Transverse colon (tissue), 4 donors: ENCODE measurements around the gene INPP5B. TPM values are rescaled to one million over a fixed set of nuclear protein-coding genes. Genes with fewer than 3 reads are reported as not detected.
"Not testable (repeated sequence)": the region's sequence is repeated elsewhere in the genome, so short reads cannot be mapped to it uniquely, and the experiment has no call there.

Source experiments
- DNase-seq: peaks from one replicate; pipeline ENCODE4 v3.0.0-alpha.2; 2019
- H3K27ac ChIP-seq, 4 donors: fragments of 200-600 bp; sonication (generic); 2 replicates each; pipeline ENCODE4 v1.5.1; 2016 to 2018; ENCODE audit warnings: inconsistent platforms in 4 of 4
- H3K27me3 ChIP-seq: fragments of 200-600 bp; sonication (generic); 2 replicates; pipeline ENCODE4 v1.5.1; 2017; ENCODE audit warnings: inconsistent platforms
- H3K36me3 ChIP-seq, 4 donors: fragments of 200-600 bp; sonication (generic); 2 replicates each; pipeline ENCODE4 v1.5.1; 2017 to 2019; ENCODE audit warnings: inconsistent platforms in 4 of 4
- H3K4me1 ChIP-seq, 4 donors: fragments of 200-600 bp; sonication (generic); 2 replicates each; pipeline ENCODE4 v1.5.1; 2017 to 2020; ENCODE audit warnings: inconsistent platforms in 4 of 4
- H3K4me3 ChIP-seq, 4 donors: fragments of 200-600 bp; sonication (generic); 1 replicate in 1 of 4; 2 replicates in 3 of 4; pipeline versions ENCODE4 v1.5.1 to v1.6.1; 2017 to 2019; ENCODE audit warnings: inconsistent platforms in 4 of 4
- H3K9me3 ChIP-seq, 2 donors: fragments of 200-600 bp; sonication (generic); 2 replicates each; pipeline ENCODE4 v1.5.1; 2017 to 2019; ENCODE audit warnings: inconsistent platforms in 2 of 2
- EP300 ChIP-seq: sonication (generic); formaldehyde crosslinking; IDR thresholded peaks from one replicate; pipeline ENCODE4 v1.6.1; 2017; ENCODE audit warnings: antibody characterized with exemption, low read depth
- POLR2A ChIP-seq: fragments of 450-650 bp; IDR thresholded peaks from one replicate; pipeline ENCODE4 v1.6.1; 2016; ENCODE audit warnings: antibody characterized with exemption, mild to moderate bottlenecking, moderate library complexity
- POLR2AphosphoS5 ChIP-seq, 3 donors: sonication (generic); formaldehyde crosslinking; IDR thresholded peaks; one replicate each; pipeline ENCODE4 v1.6.1; 2016; ENCODE audit warnings: antibody characterized with exemption in 3 of 3
- WGBS, 2 donors: methylation state at CpG; one replicate each; pipeline ENCODE4 v1.1.5; 2018; ENCODE audit warnings: low coverage in 1 of 2; 5-methylcytosine and 5-hydroxymethylcytosine counted together
- in situ Hi-C, 4 donors: fragments of 200-750 bp; cut with MboI; loops; one replicate each; pipeline versions ENCODE4 v1.15.0 to v1.15.1; 2017; ENCODE audit warnings: low sequenced_read_pairs in 3 of 4, low pct_ligation_motif_present in 1 of 4, low pct_unique_long_range_greater_than_20kb in 1 of 4
- intact Hi-C: fragments of 100-400 bp; cut with DNase I; formaldehyde crosslinking; loops from one replicate; pipeline ENCODE4 v1.15.1; 2023; ENCODE audit warnings: low total_unique reads
- total RNA-seq, 4 donors: library from RNA; depleted of rRNA; stranded (reverse); fragments of >200 nt; gene quantifications; one replicate each; pipeline ENCODE4 v1.1.0, GENCODE V29; 2016
- TF ChIP-seq, protein P1 (sequence below), 5 experiments: fragments of 200-600 bp in 3 of 5; fragments of 450-650 bp in 2 of 5; sonication (generic) in 3 of 5; IDR thresholded peaks; 1 replicate in 2 of 5; 2 replicates in 3 of 5; pipeline ENCODE4 v1.5.1; 2016 to 2017; ENCODE audit warnings: antibody characterized with exemption in 5 of 5, inconsistent platforms in 3 of 5, mild to moderate bottlenecking in 2 of 5, moderate library complexity in 1 of 5

Gene INPP5B
- total RNA-seq, 4 donors from 2014 or later: 32.6 to 43.6 (median 39.1) TPM

DNA sequence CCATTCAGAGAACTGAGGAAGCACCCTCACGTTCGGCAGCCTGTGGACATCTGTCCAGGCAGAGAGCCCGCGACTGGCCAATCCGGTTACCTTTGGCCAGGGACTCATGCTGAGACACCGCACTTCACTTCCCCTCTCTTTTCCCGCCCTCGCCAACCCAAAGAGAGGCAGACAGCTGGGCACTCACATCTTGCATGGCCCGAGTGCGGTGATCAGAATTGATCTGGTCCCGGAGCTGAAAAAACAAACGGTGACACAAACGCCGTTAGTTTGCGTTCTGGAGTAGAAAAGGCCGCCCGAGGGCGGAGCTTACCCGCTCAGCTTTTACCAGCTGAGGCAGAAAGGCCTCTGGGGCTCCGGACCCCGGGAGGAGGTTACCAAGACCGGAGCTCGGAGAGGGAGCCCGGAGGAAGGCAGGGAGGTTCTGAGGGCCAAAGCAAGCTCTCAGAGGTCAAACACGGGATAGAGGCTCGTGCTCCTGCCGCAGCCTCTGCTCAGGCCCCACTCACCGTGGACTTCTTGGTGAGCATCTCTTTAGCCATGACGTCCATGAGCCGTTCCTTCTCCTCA is 42.6 kb upstream of the INPP5B start:
- DNase-seq: peak; percentile 31
- in situ Hi-C loops: no loop called here
- Histone ChIP-seq H3K9me3 (no peaks in the 10 kb centered on the region), H3K36me3 (peaks cover 0 to 29% (median 15%) of the 10 kb centered on the region in 4 donors), H3K27me3 (no peaks in the 10 kb centered on the region), H3K27ac (peak overlapping the region; percentile 79 to 91 (median 83)), H3K4me3 (peak overlapping the region; percentile 80 to 91 (median 88)), H3K4me1 (peaks cover 9 to 23% (median 14%) of the 10 kb centered on the region in 4 donors)
- WGBS, 2 donors: 1% methylated on average over 30 of the region's 30 CpGs; no CpG with 5 or more reads in 1 of the 2 donors
- intact Hi-C loops: no loop called here
- no peak for TF ChIP-seq POLR2AphosphoS5 (IDR thresholded peaks at IDR 0.05)
- no peak for TF ChIP-seq EP300
- no peak for TF ChIP-seq POLR2A

GRCh38 chr1:37987679-37988078 is 40.8 kb upstream of the INPP5B start:
- WGBS, 2 donors: 29 to 50% methylated on average over 1 of the region's 1 CpG
- no peak for DNase-seq
- H3K4me3 ChIP-seq: no peak overlapping the region
- no peak for TF ChIP-seq POLR2A
- TF ChIP-seq EP300: no peak
- TF ChIP-seq, protein P1, sequence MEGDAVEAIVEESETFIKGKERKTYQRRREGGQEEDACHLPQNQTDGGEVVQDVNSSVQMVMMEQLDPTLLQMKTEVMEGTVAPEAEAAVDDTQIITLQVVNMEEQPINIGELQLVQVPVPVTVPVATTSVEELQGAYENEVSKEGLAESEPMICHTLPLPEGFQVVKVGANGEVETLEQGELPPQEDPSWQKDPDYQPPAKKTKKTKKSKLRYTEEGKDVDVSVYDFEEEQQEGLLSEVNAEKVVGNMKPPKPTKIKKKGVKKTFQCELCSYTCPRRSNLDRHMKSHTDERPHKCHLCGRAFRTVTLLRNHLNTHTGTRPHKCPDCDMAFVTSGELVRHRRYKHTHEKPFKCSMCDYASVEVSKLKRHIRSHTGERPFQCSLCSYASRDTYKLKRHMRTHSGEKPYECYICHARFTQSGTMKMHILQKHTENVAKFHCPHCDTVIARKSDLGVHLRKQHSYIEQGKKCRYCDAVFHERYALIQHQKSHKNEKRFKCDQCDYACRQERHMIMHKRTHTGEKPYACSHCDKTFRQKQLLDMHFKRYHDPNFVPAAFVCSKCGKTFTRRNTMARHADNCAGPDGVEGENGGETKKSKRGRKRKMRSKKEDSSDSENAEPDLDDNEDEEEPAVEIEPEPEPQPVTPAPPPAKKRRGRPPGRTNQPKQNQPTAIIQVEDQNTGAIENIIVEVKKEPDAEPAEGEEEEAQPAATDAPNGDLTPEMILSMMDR (IDR thresholded peaks at IDR 0.05): no peak
- TF ChIP-seq POLR2AphosphoS5 (IDR thresholded peaks at IDR 0.05): no peak
- peaks cover 9 to 23% (median 14%) of the 10 kb centered on the region in 4 donors for H3K4me1 ChIP-seq
- no peaks in the 10 kb centered on the region for H3K9me3 ChIP-seq
- no peaks in the 10 kb centered on the region for H3K27me3 ChIP-seq
- intact Hi-C loops (no loop called here), in situ Hi-C loops (no loop called here)
- H3K36me3 ChIP-seq: peaks cover 0 to 45% (median 21%) of the 10 kb centered on the region in 4 donors
- H3K27ac ChIP-seq: no peak overlapping the region

DNA sequence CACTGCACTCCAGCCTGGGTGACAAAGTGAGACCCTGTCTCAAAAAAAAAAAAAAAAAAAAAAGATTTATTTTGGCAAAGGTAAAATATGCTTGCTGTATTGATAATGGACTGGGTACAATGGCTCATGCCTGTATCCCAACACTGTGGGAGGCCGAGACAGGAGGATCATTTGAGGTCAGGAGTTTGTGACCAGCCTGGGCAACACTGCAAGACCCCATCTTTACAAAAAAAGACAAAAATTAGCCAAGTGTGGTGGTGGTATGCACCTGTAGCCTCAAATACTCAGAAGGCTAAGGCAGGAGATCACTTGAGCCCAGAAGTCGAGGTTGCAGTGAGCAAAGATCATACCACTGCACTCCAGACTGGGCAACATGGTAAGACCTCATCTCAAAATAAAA is 36.7 kb upstream of the INPP5B start:
- H3K4me1 ChIP-seq: peaks cover under 1 to 10% (median 4%) of the 10 kb centered on the region in 4 donors
- no peaks in the 10 kb centered on the region for H3K27me3 ChIP-seq
- H3K4me3 ChIP-seq: no peak overlapping the region
- no peak for DNase-seq
- in situ Hi-C loops (no loop called here), intact Hi-C loops (no loop called here)
- H3K36me3 ChIP-seq: peaks cover 0 to 85% (median 39%) of the 10 kb centered on the region in 4 donors
- TF ChIP-seq, protein P1 (IDR thresholded peaks at IDR 0.05): no peak
- TF ChIP-seq EP300 (no peak), POLR2A (no peak), POLR2AphosphoS5 (IDR thresholded peaks at IDR 0.05) (no peak)
- H3K9me3 ChIP-seq: no peaks in the 10 kb centered on the region
- WGBS, 2 donors: 98 to 100% methylated on average over 2 of the region's 2 CpGs
- H3K27ac ChIP-seq: no peak overlapping the region

DNA sequence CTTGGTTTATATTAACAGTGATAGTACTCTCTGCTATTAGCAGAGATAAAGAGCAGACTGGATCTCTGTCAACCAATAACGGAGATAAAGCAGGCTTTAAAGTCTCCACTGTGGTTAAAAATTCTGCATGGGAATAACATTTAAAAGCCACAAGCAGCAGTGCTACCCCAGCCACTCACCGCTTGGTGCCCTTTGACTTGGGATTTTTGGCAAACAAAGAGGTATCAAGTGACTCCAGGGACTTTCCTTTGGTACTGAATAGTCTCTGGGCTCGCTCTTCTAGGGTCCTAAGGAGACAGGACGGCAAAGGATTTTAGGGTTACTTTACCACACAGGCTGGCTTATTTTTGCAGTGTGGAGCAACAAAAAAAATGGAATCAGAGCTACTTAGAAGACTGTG is 31.7 kb upstream of the INPP5B start:
- no peaks in the 10 kb centered on the region for H3K27me3 ChIP-seq
- in situ Hi-C loops: no loop called here
- DNase-seq: no peak
- WGBS, 2 donors: 92 to 96% methylated on average over 4 of the region's 4 CpGs
- no peak for TF ChIP-seq POLR2A
- no peak for TF ChIP-seq EP300
- H3K36me3 ChIP-seq: peaks cover 0 to 84% (median 38%) of the 10 kb centered on the region in 4 donors
- H3K4me3 ChIP-seq: no peak overlapping the region
- intact Hi-C loops: no loop called here
- no peaks in the 10 kb centered on the region for H3K9me3 ChIP-seq
- no peak overlapping the region for H3K27ac ChIP-seq
- H3K4me1 ChIP-seq: peaks cover 0 to 3% (median 0%) of the 10 kb centered on the region in 4 donors

DNA sequence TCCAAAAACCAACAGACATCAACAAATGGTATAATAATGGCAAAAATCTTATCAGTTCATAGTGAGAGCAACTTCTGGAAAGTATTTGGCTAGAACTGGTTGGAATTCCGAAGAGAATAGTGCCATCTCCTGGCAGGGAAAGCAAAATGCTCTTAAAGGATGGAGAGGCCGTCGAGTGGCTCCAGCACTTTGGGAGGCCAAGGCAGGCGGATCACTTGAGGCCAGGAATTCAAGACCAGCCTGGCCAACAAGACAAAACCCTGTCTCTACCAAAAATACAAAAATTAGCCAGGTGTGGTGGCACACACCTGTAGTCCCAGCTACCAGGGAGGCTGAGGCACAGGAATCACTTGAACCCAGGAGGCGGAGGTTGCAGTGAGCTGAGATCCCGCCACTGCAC is 28.2 kb upstream of the INPP5B start:
- WGBS, 2 donors: 56 to 60% methylated on average over 5 to 6 of the region's 6 CpGs

More for the DNA sequence above, 28.2 kb upstream of the INPP5B start:
- TF ChIP-seq, protein P1 (IDR thresholded peaks at IDR 0.05): peak; percentile 49 to 57 (median 50)
- H3K27ac ChIP-seq, H3K9me3 ChIP-seq, in situ Hi-C loops, H3K4me1 ChIP-seq, H3K4me3 ChIP-seq, intact Hi-C loops, H3K27me3 ChIP-seq, DNase-seq: not testable (repeated sequence)
- peaks cover 0 to 61% (median 27%) of the 10 kb centered on the region in 4 donors for H3K36me3 ChIP-seq
